WERI-Rb-1 (cell line): ENCODE results near the gene NDST1.

Experiments used
- DNase-seq: peaks from one replicate; pipeline ENCODE4 v3.0.0-alpha.2; 2020
- H3K27ac ChIP-seq: fragments of 250-450 bp; sonication (Bioruptor Pico); 2 replicates; pipeline ENCODE4 v1.5.1; 2020; ENCODE audit warnings: mild to moderate bottlenecking, moderate library complexity
- H3K27me3 ChIP-seq: fragments of 250-450 bp; sonication (Bioruptor Pico); 2 replicates; pipeline ENCODE4 v1.5.1; 2021; ENCODE audit warnings: mild to moderate bottlenecking, low read depth, moderate library complexity; ENCODE audit not compliant: insufficient read depth, severe bottlenecking
- H3K36me3 ChIP-seq: fragments of 250-450 bp; sonication (Bioruptor Pico); 2 replicates; pipeline ENCODE4 v1.5.1; 2020; ENCODE audit warnings: mild to moderate bottlenecking, moderate library complexity
- H3K4me3 ChIP-seq: 2 replicates; pipeline ENCODE4 v1.5.1; 2011; ENCODE audit warnings: low read depth, mild to moderate bottlenecking, control low read depth, low read length
- H3K9me3 ChIP-seq: fragments of 250-450 bp; sonication (Bioruptor Pico); 2 replicates; pipeline ENCODE4 v1.5.1; 2021; ENCODE audit warnings: mild to moderate bottlenecking, moderate library complexity; ENCODE audit not compliant: severe bottlenecking
- CTCF ChIP-seq: IDR thresholded peaks from 2 replicates; pipeline ENCODE4 v1.5.1; 2011; ENCODE audit warnings: low read depth, mild to moderate bottlenecking, control low read depth, inconsistent platforms, low read length

NDST1 gene

GRCh38 chr5:150604894-150605440 lies 97.0 kb downstream of the NDST1 start:
- no peak overlapping the region for H3K27ac ChIP-seq
- no peaks in the 10 kb centered on the region for H3K27me3 ChIP-seq
- no peak overlapping the region for H3K4me3 ChIP-seq
- no peak for DNase-seq
- no peaks in the 10 kb centered on the region for H3K36me3 ChIP-seq
- TF ChIP-seq CTCF, result no peak
- no peaks in the 10 kb centered on the region for H3K9me3 ChIP-seq

GRCh38 chr5:150605546-150605945 lies 97.6 kb downstream of the NDST1 start:
- no peak for TF ChIP-seq CTCF

GRCh38 chr5:150606476-150606875 lies 98.5 kb downstream of the NDST1 start:
- Histone ChIP-seq H3K27ac (no peak overlapping the region), H3K9me3 (no peaks in the 10 kb centered on the region), H3K4me3 (no peak overlapping the region), H3K27me3 (no peaks in the 10 kb centered on the region), H3K36me3 (no peaks in the 10 kb centered on the region)
- no peak for DNase-seq
- TF ChIP-seq CTCF, result no peak

More at GRCh38 chr5:150605546-150605945, 97.6 kb downstream of the NDST1 start:
- no peak overlapping the region for H3K4me3 ChIP-seq
- H3K36me3 ChIP-seq, result no peaks in the 10 kb centered on the region
- no peaks in the 10 kb centered on the region for H3K27me3 ChIP-seq
- no peak for DNase-seq
- no peak overlapping the region for H3K27ac ChIP-seq
- H3K9me3 ChIP-seq, result no peaks in the 10 kb centered on the region

- H3K36me3 ChIP-seq, result no peaks in the 10 kb centered on the region
- no peak overlapping the region for H3K4me3 ChIP-seq
- no peak for TF ChIP-seq CTCF
- H3K27ac ChIP-seq, result no peak overlapping the region
- H3K9me3 ChIP-seq, result no peaks in the 10 kb centered on the region
- no peak for DNase-seq
- no peaks in the 10 kb centered on the region for H3K27me3 ChIP-seq
These were observed 99.2 kb downstream of the NDST1 start for GRCh38 chr5:150607105-150607504.
